GM19328 (cell line): ENCODE measurements around the gene DST.
"Not testable (repeated sequence)": the region's sequence is repeated elsewhere in the genome, so short reads cannot be mapped to it uniquely, and the experiment has no call there.

Source experiments
- ATAC-seq: cut with Tn5 transposase; IDR thresholded peaks from one replicate; pipeline ENCODE4 v1.9.1; 2021; ENCODE audit warnings: mild to moderate bottlenecking, moderate library complexity; ENCODE audit not compliant: unreplicated experiment

The DST gene

DNA sequence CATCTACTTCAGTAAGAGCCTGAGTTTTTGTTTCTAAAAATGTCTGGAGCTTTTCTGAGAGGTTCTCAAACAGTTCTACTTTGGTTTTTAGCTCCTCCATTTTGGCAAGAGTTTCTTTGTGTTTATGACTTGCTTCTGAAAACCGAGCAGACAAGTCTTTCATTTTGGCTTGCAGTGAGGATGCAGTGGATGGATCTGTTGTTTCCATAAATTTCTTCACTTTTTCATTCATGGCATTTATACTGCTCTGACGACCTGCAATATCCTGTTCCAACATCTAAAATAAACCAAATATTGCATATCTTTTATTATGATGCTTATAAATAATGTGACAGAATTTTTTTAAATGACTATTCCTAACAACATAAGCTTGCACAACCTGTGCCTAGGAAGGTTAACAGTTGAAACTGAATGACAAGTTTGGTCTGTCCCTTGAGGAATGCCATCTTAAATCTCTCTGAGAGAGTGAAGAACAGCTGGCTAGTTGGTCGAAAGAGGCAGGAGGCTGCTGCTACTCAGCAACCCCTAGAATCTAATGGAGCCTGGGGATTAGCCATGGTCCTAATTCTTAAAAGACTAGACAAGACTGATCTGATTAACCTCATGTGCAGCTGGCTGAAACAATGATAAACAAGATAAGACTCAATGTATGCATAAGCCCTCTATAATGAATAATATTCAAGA lies 69.8 kb downstream of the DST start:
- no peak for ATAC-seq

DNA sequence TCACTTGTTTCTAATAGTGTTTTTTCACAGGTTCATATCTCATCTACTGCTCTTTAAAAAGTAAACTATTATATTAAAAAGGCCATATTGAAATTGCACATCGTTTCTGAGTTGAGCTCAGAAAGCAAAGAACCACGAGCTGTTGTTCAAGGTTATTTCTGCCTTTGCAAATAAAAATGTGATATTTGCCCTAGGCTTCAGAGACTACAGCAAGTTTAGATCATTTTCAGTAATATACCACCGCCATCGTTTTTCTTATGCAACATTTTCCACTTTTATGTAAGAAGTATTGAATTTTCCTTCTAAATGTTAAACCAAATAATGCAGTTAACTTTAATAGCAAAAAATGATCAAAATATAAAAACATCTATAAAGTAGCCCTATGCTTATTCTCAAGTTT lies 71.1 kb downstream of the DST start:
- ATAC-seq = no peak

DNA sequence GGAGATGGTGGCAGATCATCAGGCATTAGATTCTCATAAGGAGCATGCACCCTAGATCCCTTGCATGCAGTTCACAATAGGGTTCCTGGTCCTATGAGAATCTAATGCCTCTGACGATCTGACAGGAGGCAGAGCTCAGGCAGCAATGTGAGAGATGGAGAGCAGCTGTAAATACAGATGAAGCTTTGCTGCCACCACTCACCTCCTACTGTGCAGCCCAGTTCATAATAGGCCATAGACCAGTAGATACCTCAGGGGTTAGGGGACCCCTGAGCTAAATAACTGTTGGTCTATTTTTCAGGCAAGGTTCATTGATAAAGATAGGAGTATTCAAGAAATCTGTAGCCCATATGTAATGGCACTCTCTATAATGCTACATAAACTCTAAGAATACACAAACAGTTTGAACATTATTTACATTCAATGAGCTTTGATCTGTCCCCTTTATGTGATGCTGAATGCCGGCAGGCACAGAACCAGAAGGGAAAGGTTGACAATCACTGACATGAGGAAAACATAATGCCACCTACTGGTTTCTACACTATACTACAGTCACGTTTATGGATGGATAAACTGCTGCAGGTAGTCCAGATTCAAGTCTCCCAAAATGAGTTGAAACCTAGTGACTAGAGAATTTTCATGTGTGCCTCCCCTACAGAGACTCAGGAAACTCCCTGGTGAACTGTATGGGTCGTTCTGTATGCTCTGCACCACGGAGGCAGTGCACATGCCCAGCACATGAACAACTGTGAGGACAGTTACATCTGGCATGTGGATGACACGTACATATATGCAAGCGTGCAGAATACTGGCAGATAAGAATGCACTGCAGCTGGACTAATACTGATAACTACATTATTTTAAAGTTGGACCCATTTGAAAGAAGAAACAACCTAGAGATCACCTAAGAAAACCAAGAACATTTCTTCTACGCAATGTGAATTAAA lies 72.0 kb downstream of the DST start:
- peak; percentile 60 for ATAC-seq

GRCh38 chr6:56567501-56567900 lies 75.2 kb downstream of the DST start:
- ATAC-seq = no peak

DNA sequence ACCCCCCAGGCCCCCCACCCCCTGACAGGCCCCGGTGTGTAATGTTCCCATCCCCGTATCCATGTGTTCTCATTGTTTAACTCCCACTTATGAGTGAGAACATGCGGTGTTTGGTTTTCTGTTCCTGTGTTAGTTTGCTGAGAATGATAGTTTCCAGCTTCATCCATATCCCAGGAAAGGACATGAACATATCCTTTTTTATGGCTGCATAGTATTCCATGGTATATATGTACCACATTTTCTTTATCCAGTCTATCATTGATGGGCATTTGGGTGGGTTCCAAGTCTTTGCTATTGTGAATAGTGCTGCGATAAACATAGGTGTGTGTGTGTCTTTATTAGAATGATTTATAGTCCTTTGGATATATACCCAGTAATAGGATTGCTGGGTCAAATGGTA lies 80.0 kb downstream of the DST start:
- not testable (repeated sequence) for ATAC-seq

GRCh38 chr6:56556751-56557540 lies 85.7 kb downstream of the DST start:
- ATAC-seq = no peak

DNA sequence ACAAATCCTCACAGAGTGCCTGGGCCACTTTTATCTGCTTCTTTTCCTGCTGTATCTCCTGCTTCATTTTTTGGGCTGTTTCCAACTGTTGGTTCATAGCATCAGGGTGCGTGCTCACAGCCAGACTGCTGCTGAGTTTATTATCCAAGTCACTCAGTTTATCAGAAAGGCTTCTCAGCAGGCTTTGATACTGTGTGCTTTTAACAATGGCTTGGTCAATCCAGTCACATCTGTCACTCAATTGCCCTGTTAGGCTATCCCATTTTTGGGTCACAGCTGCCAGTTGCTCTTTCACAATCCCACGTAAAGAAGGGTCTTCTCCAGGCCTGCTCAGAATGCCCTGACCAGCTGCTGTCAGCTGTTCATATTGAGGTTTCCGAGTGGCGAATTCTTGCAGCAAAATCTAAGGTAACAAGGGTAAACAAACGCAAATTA lies 87.2 kb downstream of the DST start:
- ATAC-seq = no peak

DNA sequence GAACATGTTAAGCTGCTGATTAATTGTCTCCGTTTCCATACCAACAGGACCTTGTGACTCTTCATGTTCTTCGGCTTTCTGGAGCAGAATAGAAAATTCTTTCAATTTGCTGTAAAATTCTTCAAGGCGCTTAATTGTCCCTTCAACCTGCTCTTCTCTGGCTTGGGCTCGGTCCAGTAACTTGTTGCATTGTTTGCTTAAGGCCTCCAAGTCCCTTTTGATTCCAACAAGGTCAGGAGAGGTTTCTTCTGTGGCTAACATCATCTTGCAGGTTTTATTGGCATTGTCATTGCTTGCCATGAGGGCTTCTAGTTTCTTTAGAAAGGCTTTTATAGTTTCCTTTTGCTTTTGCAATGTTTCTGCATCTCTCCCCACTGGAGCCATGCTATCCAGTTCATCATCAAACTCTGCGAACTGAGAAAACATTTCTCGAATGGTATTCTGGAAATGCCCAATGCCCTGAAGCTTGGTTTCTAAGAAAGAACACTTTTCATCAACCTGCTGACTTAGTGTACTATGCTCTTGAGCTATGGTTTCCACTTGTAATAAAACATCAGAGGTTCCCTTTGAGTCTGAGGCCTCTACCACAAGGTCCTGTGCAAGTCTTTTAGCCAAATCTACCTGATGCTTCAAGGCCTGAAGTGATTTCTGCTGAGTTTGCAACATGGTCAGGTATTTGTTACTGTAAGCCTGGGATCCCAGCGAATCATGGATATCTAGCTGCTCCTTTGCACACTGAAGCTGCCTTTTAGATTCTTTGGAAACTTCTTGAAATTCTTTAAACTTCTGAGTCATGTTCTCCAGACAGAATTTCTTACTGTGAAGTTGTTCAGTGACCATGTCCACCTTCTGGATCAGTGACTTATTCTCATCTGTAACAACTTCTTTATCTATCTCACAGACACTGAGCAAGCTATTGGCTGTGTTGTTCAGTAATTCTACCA lies 90.2 kb downstream of the DST start:
- no peak for ATAC-seq

DNA sequence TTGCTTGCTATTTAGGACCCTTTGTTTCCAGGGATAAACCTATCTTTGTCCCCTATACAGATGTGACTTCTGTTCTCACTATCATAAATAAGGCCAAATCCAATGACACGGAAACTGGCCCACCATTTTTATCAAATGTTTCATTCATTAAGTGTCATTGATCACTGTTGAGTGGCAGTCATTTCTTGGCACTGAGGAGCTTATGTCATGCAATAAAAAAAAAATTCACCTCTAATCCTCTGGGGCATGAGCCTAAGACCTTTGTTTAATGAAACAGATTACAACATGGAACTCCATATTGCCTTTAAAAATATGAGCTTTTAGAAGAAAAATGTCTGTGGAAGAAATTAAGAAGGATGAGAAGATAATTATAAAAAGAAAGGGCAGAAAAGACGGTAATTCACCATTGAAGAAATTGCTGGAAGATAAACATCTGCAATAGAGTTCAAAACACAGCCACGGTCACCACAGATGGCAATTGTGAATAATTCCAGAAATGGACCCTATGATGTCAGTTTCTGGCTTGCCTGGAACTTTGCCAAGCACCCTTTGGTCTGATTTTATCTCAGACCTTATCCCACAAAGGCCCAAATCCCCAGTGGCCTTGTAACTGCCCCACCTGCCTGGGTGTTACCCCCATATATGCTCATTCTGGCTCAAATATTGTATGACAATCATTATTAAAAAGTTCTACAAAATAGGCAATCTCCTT lies 91.1 kb downstream of the DST start:
- ATAC-seq = no peak

DNA sequence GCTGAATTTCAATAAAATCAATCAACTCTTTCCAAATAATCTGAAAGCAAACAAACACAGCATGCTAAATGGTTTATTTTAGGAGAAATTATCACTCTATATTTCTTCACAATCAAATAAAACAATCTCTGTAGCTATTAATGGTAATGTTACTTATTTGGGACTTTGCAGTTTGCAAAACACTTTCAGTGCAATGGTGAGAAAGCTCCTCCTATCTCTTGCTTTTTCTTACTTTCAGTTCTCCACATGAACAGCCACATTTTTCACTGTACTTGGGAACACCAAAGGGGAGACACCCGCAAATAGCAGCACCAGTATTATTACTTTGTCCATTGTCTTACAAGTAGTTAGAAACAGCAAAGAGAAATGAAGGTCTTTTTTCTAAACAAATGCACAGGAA lies 92.4 kb downstream of the DST start:
- no peak for ATAC-seq

DNA sequence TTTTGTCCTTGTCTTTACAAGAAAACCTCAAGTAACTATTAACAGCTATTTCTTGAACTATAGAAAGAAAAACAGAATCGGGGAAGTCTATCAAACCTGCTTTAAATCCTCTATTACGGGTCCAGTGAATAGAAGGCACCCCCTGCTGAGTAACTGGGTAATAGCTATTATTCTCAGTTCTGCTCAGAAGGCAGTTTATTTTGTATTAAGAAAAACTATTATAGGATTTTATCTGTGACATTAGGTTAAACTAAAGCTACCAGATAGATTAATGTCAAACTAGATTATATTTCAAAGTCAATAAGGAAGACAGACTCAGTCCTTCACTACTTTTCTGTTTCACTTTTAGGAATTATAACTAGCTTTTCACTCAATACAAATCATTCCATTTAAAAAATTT lies 93.7 kb downstream of the DST start:
- ATAC-seq = no peak

DNA sequence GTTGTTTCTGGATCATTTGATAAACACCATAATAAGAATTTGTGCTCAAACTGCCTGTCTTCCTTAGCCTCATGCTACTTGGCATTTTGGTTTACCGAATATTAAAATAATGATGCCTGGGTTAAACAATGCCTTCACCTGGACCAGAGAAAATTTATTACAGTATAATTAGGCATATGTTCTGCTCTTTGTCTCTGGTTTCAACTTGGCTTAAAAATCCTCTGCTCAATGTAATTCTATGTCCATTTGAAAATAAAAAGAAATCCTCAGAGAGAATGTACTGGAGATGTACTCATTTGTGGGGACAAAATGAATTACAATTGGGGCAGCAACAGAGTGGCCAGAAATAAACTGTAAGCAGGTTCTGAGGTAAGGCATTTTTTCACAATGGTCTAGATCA lies 95.0 kb downstream of the DST start:
- ATAC-seq = no peak

DNA sequence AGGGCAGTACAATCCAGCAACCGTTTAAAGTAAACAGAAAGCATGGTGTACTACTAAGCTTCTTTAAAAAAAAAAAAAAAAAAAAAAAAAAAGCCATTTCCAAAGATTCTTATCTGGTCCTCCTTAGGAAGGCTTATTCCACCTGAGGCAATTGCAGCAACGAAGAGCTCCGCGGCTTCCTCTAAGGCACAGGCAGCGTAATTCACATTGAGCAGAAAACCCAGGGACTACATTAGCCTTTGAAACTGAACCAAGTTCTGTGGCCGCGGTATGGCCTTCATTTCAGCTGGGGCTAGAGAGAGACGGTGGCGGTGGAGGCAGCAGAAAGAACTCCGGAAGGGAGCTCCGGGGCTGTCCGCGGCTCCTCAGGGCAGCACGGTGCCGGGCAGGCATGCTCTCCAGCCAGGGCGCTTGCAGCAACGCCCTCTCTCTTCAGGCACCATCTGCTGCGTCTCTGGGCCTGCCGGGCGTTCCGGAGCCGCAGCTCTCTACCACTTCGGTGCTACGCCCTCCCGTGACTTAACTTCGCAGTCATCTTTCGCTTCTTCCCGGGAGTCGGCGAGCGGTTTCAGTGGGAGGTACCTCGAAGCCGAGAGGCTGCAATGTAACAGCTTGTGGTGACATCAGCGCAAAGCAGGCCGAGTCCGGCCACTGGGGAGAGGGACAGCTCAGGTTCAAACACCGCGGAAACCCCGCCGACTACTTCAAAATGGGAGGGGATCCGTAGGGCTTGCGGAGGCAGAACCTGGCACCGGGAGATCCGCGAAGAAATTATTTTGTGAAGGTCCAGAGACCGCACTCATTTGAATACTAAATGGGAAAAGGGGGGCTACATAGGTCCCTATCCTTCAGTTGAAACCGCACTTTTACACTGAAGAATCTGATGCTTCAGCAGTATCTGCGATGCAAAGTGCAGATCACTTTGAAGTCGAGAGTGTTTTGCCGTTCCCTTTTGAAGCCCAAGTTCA lies 100.0 kb downstream of the DST start:
- peak; percentile 93 for ATAC-seq

DNA sequence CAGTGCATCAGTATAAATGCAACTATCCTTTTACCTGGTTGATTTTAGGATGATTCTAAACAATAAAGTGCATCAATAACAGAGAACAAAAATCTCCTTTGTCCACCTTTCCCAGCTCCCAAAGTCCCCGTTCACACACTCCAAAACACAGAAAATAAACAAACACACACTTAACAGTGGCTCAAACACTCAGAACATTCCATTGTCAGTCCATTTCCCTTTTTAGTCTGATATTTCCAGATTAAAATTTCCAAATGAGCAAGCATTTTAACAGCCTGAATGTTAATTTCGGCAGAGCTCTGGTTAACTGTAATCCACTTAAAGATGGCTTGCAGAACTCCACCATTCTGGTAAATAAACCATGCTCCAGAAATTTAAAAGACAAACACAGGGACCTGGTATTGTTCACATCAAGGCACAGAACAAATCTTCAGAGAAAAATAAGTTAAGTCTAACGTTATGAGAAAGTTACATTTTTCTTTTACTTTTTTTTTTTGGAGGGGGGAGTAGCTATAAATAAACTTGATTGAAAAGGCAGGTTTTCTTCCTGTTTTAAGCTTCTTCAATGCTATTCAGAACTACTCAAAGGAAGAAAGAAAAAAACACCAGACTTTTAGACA lies 100.8 kb downstream of the DST start:
- ATAC-seq = no peak

GRCh38 chr6:56541030-56541600 lies 101.6 kb downstream of the DST start:
- no peak for ATAC-seq

GRCh38 chr6:56540232-56541029 lies 102.3 kb downstream of the DST start:
- ATAC-seq = no peak

DNA sequence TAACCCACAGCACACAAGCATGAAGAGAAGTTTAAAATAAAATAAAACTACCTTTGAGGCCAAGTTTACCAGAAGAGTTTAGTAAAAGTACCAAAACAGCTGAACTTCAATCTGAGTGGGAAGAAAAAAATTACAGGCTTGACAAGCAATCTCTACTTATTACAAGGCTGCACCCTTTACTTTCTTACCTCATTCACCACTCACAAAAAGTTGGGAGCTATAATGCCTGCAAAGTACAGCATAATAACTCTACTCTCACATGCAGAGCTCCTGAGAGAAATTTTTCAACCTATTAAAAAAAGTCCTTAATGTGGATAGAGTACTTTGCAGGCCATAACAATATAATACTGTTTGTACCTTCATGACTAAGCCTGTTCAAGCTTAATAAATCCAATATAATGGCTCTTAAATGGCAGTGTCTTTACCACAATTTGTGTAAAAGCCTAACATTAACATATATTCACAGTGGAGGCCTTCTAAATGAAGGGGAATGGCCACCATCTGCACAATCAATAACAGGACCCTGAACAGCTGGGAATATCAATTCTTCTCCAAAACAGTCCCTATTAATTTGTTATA lies 103.1 kb downstream of the DST start:
- ATAC-seq = no peak
